KMS-11 (cell line): Measurements from ENCODE around the gene CCN2.

Experiments used
- H2AFZ ChIP-seq: fragments of 200-600 bp; sonication (generic); 2 replicates; pipeline ENCODE4 v1.6.1; 2016; ENCODE audit warnings: antibody characterized with exemption, mixed run types, low read depth
- H3K27ac ChIP-seq: fragments of 200-600 bp; sonication (generic); 2 replicates; pipeline ENCODE4 v1.6.1; 2016; ENCODE audit warnings: mild to moderate bottlenecking, mixed run types
- H3K27me3 ChIP-seq: fragments of 200-600 bp; sonication (generic); 2 replicates; pipeline ENCODE4 v1.6.1; 2017; ENCODE audit warnings: mild to moderate bottlenecking, low read depth, mixed run types, moderate library complexity; ENCODE audit not compliant: insufficient read depth
- H3K36me3 ChIP-seq: fragments of 200-600 bp; sonication (generic); 2 replicates; pipeline ENCODE4 v1.6.1; 2017; ENCODE audit warnings: mild to moderate bottlenecking, mixed run types; ENCODE audit not compliant: insufficient read depth
- H3K4me1 ChIP-seq: fragments of 200-600 bp; sonication (generic); 2 replicates; pipeline ENCODE4 v1.6.1; 2016; ENCODE audit warnings: mild to moderate bottlenecking, low read depth, mixed run types; ENCODE audit not compliant: poor library complexity, severe bottlenecking
- H3K4me2 ChIP-seq: fragments of 200-600 bp; sonication (generic); 2 replicates; pipeline ENCODE4 v1.7.0; 2016; ENCODE audit warnings: mild to moderate bottlenecking, mixed run types
- H3K4me3 ChIP-seq: fragments of 200-600 bp; sonication (generic); IDR thresholded peaks from 2 replicates; pipeline ENCODE4 v1.6.1; 2017; ENCODE audit warnings: low read depth, low read length, mixed read lengths; ENCODE audit not compliant: insufficient read depth
- H3K79me2 ChIP-seq: fragments of 200-600 bp; sonication (generic); 2 replicates; pipeline ENCODE4 v1.6.1; 2016; ENCODE audit warnings: low read depth, mixed run types; ENCODE audit not compliant: insufficient read depth
- H3K9ac ChIP-seq: fragments of 200-600 bp; sonication (generic); 2 replicates; pipeline ENCODE4 v1.6.1; 2016; ENCODE audit warnings: mild to moderate bottlenecking, mixed run types
- H4K20me1 ChIP-seq: fragments of 200-600 bp; sonication (generic); 2 replicates; pipeline ENCODE4 v1.6.1; 2016; ENCODE audit warnings: mild to moderate bottlenecking, mixed run types; ENCODE audit not compliant: insufficient read depth
- CTCF ChIP-seq: fragments of 200-600 bp; sonication (generic); conservative IDR thresholded peaks from 2 replicates; pipeline ENCODE4 v1.6.1; 2017; ENCODE audit warnings: low read depth, mild to moderate bottlenecking, antibody characterized with exemption, low read length, moderate library complexity, mixed read lengths

The CCN2 gene

GRCh38 chr6:131952886-131953509, 1.8 kb upstream of the CCN2 start:
- Histone ChIP-seq H4K20me1 (no peaks in the 10 kb centered on the region), H3K27me3 (no peaks in the 10 kb centered on the region), H3K79me2 (no peaks in the 10 kb centered on the region), H3K9ac (no peak overlapping the region), H3K27ac (no peak overlapping the region), H3K4me3 (no peak overlapping the region), H2AFZ (no peak overlapping the region), H3K4me2 (no peak overlapping the region), H3K4me1 (no peaks in the 10 kb centered on the region), H3K36me3 (no peaks in the 10 kb centered on the region)
- TF ChIP-seq CTCF, result no peak

- H3K27ac ChIP-seq, result no peak overlapping the region
- no peak overlapping the region for H3K4me2 ChIP-seq
- no peak overlapping the region for H3K4me3 ChIP-seq
- H3K79me2 ChIP-seq, result no peaks in the 10 kb centered on the region
- no peaks in the 10 kb centered on the region for H3K4me1 ChIP-seq
- H3K36me3 ChIP-seq, result no peaks in the 10 kb centered on the region
- no peak overlapping the region for H2AFZ ChIP-seq
- no peak for TF ChIP-seq CTCF
- H3K9ac ChIP-seq, result no peak overlapping the region
- no peaks in the 10 kb centered on the region for H3K27me3 ChIP-seq
- no peaks in the 10 kb centered on the region for H4K20me1 ChIP-seq
Measured at GRCh38 chr6:131951576-131952230, 531 bp upstream of the CCN2 start.

GRCh38 chr6:131949909-131950766, 1.0 kb downstream of the CCN2 start:
- Histone ChIP-seq H3K4me2 (no peak overlapping the region), H3K4me3 (no peak overlapping the region), H3K27ac (no peak overlapping the region), H4K20me1 (no peaks in the 10 kb centered on the region), H3K36me3 (no peaks in the 10 kb centered on the region), H3K9ac (no peak overlapping the region), H2AFZ (no peak overlapping the region), H3K4me1 (no peaks in the 10 kb centered on the region), H3K79me2 (no peaks in the 10 kb centered on the region), H3K27me3 (no peaks in the 10 kb centered on the region)
- TF ChIP-seq CTCF, result 0 out of 2 replicates have a peak, but pooled peaks have one; percentile 24

- Histone ChIP-seq H4K20me1 (no peaks in the 10 kb centered on the region), H3K4me3 (no peak overlapping the region), H3K79me2 (no peaks in the 10 kb centered on the region), H3K27me3 (no peaks in the 10 kb centered on the region), H3K4me2 (no peak overlapping the region), H3K27ac (no peak overlapping the region), H3K9ac (no peak overlapping the region), H3K36me3 (no peaks in the 10 kb centered on the region), H2AFZ (no peak overlapping the region), H3K4me1 (no peaks in the 10 kb centered on the region)
- no peak for TF ChIP-seq CTCF
Measured at GRCh38 chr6:131949620-131949908, 1.6 kb downstream of the CCN2 start.
